ENCODE measurements around the gene B4GALNT4. TPM values are rescaled to one million over a fixed set of nuclear protein-coding genes. Genes with fewer than 3 reads are reported as not detected.
"Not testable (repeated sequence)": the region's sequence is repeated elsewhere in the genome, so short reads cannot be mapped to it uniquely, and the experiment has no call there.

The B4GALNT4 gene
- total and polyA plus RNA-seq, 12 donors = 0.09 to 1.7 (median 0.56) TPM; not detected in 3

DNA sequence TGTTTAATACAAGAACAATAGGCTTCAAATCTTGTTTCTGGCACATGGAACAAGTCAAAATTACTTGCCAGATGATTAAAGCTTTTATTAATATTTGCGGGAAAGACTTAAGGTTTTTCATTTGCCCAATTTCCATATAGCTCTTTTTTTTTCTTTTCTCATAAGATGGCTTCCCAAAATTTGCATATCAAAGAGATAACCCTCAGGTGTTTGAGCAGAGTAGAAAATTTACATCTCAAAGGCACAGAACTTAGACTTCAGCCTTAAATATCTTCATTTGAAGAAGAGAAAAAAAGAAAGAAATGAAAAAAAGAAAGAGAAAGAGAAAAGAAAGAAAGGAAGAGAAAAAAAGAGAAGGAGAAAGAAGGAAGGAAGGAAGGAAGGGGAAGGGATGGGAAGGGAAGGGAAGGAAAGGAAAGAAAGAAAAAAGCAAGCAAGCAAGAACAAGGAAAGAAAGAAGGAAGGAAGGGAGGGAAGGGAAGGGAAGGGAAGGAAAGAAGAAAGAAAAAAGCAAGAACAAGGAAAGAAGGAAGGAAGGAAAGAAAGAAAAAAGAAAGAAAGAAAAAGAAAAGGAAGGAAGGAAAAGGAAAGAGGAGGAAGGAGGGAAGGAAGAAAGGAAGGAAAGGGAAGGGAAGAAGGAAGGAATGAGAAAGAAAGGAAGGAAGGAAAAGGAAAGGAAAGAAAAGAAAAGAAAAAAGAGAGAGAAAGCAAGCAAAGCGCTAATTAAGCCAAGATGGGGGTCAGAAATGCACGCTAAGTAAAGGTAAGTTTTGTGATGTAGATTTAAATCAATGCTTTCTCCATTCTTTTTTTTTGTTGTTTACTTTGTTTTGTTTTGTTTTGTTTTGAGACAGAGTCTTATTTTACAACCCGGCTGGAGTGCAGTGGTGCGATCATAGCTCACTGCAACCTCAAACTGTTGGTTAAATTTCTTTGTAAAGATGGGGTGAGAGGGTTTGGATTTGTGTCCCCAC is 28.5 kb upstream of the B4GALNT4 start:
- no peaks in the 10 kb centered on the region for H3K27me3 ChIP-seq
- no peak overlapping the region for H3K4me3 ChIP-seq
- TF ChIP-seq CTCF (IDR thresholded peaks at IDR 0.05) = no peak
- no peak for ATAC-seq
- 57 to 63% methylated on average over 5 of the region's 5 CpGs for WGBS, 2 donors
- H3K36me3 ChIP-seq = no peaks in the 10 kb centered on the region
- DNase-seq = no peak
- H3K27ac ChIP-seq = peak overlapping the region in 4 of 10 donors; percentile 8 to 78 (median 70)
- H3K9me3 ChIP-seq = no peaks in the 10 kb centered on the region
- H3K4me1 ChIP-seq = peaks cover 3 to 29% (median 14%) of the 10 kb centered on the region in 9 donors
- intact Hi-C loops (cut with DNase I) = no loop called here

GRCh38 chr11:342328-342727 is 27.0 kb upstream of the B4GALNT4 start:
- H3K36me3 ChIP-seq = no peaks in the 10 kb centered on the region
- H3K9me3 ChIP-seq = no peaks in the 10 kb centered on the region
- DNase-seq = no peak
- whole genome bisulfite sequencing, 2 donors = 66 to 68% methylated on average over 3 of the region's 3 CpGs
- no peaks in the 10 kb centered on the region for H3K27me3 ChIP-seq
- H3K27ac ChIP-seq = peak overlapping the region; percentile 8 to 78 (median 57)
- intact Hi-C loops (cut with DNase I) = no loop called here
- no peak overlapping the region for H3K4me3 ChIP-seq
- no peak for TF ChIP-seq CTCF (IDR thresholded peaks at IDR 0.05)
- ATAC-seq = peak in 6 of 8 donors; percentile 51 to 86 (median 72)
- peaks cover 0 to 14% (median 0%) of the 10 kb centered on the region in 9 donors for H3K4me1 ChIP-seq

GRCh38 chr11:344836-345578 is 24.3 kb upstream of the B4GALNT4 start:
- Histone ChIP-seq H3K4me1 (peaks cover 0 to 12% (median 4%) of the 10 kb centered on the region in 9 donors), H3K9me3 (no peaks in the 10 kb centered on the region), H3K36me3 (no peaks in the 10 kb centered on the region), H3K27me3 (no peaks in the 10 kb centered on the region), H3K4me3 (no peak overlapping the region), H3K27ac (no peak overlapping the region)
- intact Hi-C loops (cut with DNase I) = no loop called here
- 88 to 90% methylated on average over 11 of the region's 11 CpGs for whole genome bisulfite sequencing, 2 donors
- ATAC-seq (no peak), DNase-seq (no peak)
- TF ChIP-seq CTCF (IDR thresholded peaks at IDR 0.05) = no peak

DNA sequence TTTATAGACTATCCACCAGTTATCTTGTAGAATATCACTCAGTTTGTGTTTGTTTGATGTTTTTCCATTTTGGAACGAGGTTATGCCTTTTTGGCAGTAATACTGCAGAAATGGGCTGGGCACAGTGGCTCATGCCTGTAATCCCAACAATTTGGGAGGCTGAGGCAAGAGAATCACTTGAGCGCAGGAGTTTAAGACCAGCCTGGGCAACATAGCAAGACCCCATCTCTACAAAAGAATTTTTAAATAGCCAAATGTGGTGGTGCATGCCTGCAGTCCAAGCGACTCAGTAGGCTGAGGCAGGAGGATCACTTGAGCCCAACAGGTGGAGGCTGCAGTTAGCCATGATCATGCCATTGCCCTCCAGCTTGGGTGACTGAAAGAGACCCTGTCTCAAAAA is 22.8 kb upstream of the B4GALNT4 start:
- ATAC-seq (no peak), DNase-seq (no peak)
- no peak for TF ChIP-seq CTCF (IDR thresholded peaks at IDR 0.05)
- intact Hi-C loops (cut with DNase I) = no loop called here
- Histone ChIP-seq H3K27ac (no peak overlapping the region), H3K4me1 (peaks cover 0 to 17% (median 6%) of the 10 kb centered on the region in 9 donors), H3K4me3 (no peak overlapping the region), H3K27me3 (no peaks in the 10 kb centered on the region), H3K9me3 (no peaks in the 10 kb centered on the region), H3K36me3 (no peaks in the 10 kb centered on the region)
- WGBS, 2 donors = 86 to 87% methylated on average over 3 of the region's 3 CpGs

- intact Hi-C loops (cut with DNase I); ATAC-seq; H3K27me3 ChIP-seq; H3K9me3 ChIP-seq; H3K27ac ChIP-seq; H3K36me3 ChIP-seq; DNase-seq; H3K4me3 ChIP-seq: not testable (repeated sequence)
- H3K4me1 ChIP-seq = peaks cover 0 to 41% (median 21%) of the 10 kb centered on the region in 9 donors
- WGBS, 2 donors = 87 to 91% methylated on average over 8 of the region's 8 CpGs
These were observed 19.9 kb upstream of the B4GALNT4 start for GRCh38 chr11:349270-349954.

- Histone ChIP-seq H3K27ac (peak overlapping the region in 2 of 10 donors; percentile 7 to 39), H3K4me1 (peaks cover 2 to 49% (median 29%) of the 10 kb centered on the region in 9 donors)
- DNase-seq, H3K9me3 ChIP-seq, ATAC-seq, H3K36me3 ChIP-seq, H3K27me3 ChIP-seq, H3K4me3 ChIP-seq: not testable (repeated sequence)
- 74 to 76% methylated on average over 16 of the region's 16 CpGs for WGBS, 2 donors
- intact Hi-C loops (cut with DNase I) = loop anchor here in 2 of 10 donors (10.0 kb wide), 2 partner anchors 45 to 145 kb away; partner anchors contain the start of genes BET1L (in 1 of the 2), IFITM2 (in 1 of the 2) and RIC8A (in 1 of the 2)
These were observed 19.1 kb upstream of the B4GALNT4 start for GRCh38 chr11:350033-350722.

Data from heart right ventricle (tissue), 16 donors.